GM23338 (cell line): ENCODE data around the gene CNTNAP2. TPM values are rescaled to one million over a fixed set of nuclear protein-coding genes. Genes with fewer than 3 reads are reported as not detected.

Experiments used
- ATAC-seq: fragments of 200-7000 bp; cut with Tn5 transposase; 3 replicates; pipeline ENCODE4 v1.9.1; 2020
- DNase-seq: peaks from one replicate; pipeline ENCODE4 v3.0.0-alpha.2; 2015; ENCODE audit warnings: low spot score
- H2AFZ ChIP-seq: fragments of 200-600 bp; sonication (generic); 2 replicates; pipeline ENCODE4 v1.8.0; 2016; ENCODE audit warnings: antibody characterized with exemption, mild to moderate bottlenecking, moderate library complexity
- H3F3A ChIP-seq: fragments of 200-600 bp; sonication (generic); replicated peaks from 2 replicates; pipeline ENCODE4 v1.8.0; 2017; ENCODE audit warnings: antibody characterized with exemption, mixed run types, low read depth
- H3K27ac ChIP-seq: fragments of 200-600 bp; sonication (generic); 2 replicates; pipeline ENCODE4 v1.6.1; 2016; ENCODE audit warnings: low read depth
- H3K27me3 ChIP-seq: fragments of 200-600 bp; sonication (generic); 2 replicates; pipeline ENCODE4 v1.8.0; 2016; ENCODE audit warnings: mild to moderate bottlenecking, mixed run types, moderate library complexity; ENCODE audit not compliant: insufficient read depth
- H3K36me3 ChIP-seq: fragments of 200-600 bp; sonication (generic); 2 replicates; pipeline ENCODE4 v1.8.0; 2016; ENCODE audit warnings: mild to moderate bottlenecking; ENCODE audit not compliant: insufficient read depth
- H3K4me1 ChIP-seq: fragments of 200-600 bp; sonication (generic); 2 replicates; pipeline ENCODE4 v1.8.0; 2016; ENCODE audit warnings: mild to moderate bottlenecking, moderate library complexity; ENCODE audit not compliant: insufficient read depth
- H3K4me2 ChIP-seq: fragments of 200-600 bp; sonication (generic); 2 replicates; pipeline ENCODE4 v1.7.1; 2017; ENCODE audit warnings: mixed run types
- H3K4me3 ChIP-seq: fragments of 200-600 bp; sonication (generic); 2 replicates; pipeline ENCODE4 v1.6.1; 2016; ENCODE audit warnings: mixed run types
- H3K79me2 ChIP-seq: fragments of 200-600 bp; sonication (generic); replicated peaks from 2 replicates; pipeline ENCODE4 v1.8.0; 2017; ENCODE audit warnings: mild to moderate bottlenecking; ENCODE audit not compliant: insufficient read depth
- H3K9me2 ChIP-seq: fragments of 200-600 bp; sonication (generic); 2 replicates; pipeline ENCODE4 v1.8.0; 2017; ENCODE audit not compliant: insufficient read depth
- H4K20me1 ChIP-seq: fragments of 200-600 bp; sonication (generic); replicated peaks from 2 replicates; pipeline ENCODE4 v1.8.0; 2017; ENCODE audit warnings: mild to moderate bottlenecking; ENCODE audit not compliant: insufficient read depth
- H3K27ac Mint-ChIP-seq: 2 replicates; pipeline ENCODE4 v1.8.0; 2020; ENCODE audit warnings: inconsistent platforms, mild to moderate bottlenecking, moderate library complexity, mixed read lengths
- H3K27me3 Mint-ChIP-seq: 3 replicates; pipeline ENCODE4 v1.8.0; 2022; ENCODE audit warnings: low read depth, mild to moderate bottlenecking, moderate library complexity, mixed read lengths, inconsistent platforms; ENCODE audit not compliant: insufficient read depth, poor library complexity
- H3K36me3 Mint-ChIP-seq: 3 replicates; pipeline ENCODE4 v1.8.0; 2021; ENCODE audit warnings: low read depth, mild to moderate bottlenecking, inconsistent platforms, moderate library complexity, mixed read lengths
- H3K4me1 Mint-ChIP-seq: 3 replicates; pipeline ENCODE4 v1.8.0; 2020; ENCODE audit warnings: mild to moderate bottlenecking, inconsistent platforms, mixed read lengths
- H3K4me3 Mint-ChIP-seq: 3 replicates; pipeline ENCODE4 v1.8.0; 2021; ENCODE audit warnings: moderate library complexity, mild to moderate bottlenecking, inconsistent platforms, mixed read lengths
- H3K9me3 Mint-ChIP-seq: 3 replicates; pipeline ENCODE4 v1.8.0; 2020; ENCODE audit warnings: moderate library complexity, mild to moderate bottlenecking, inconsistent platforms, mixed read lengths
- EZH2 ChIP-seq: fragments of 200-600 bp; sonication (generic); IDR thresholded peaks from one replicate; pipeline ENCODE4 v1.8.0; 2017; ENCODE audit warnings: antibody characterized with exemption, mild to moderate bottlenecking, low read depth; ENCODE audit not compliant: unreplicated experiment
- ZNF331 ChIP-seq: fragments of 250-450 bp; sonication (Bioruptor Pico); IDR thresholded peaks from 2 replicates; pipeline ENCODE4 v1.5.0; 2020; ENCODE audit warnings: low read depth, mild to moderate bottlenecking, moderate library complexity
- polyA plus RNA-seq: library from polyadenylated mRNA; unstranded; fragments of >200 nt; fragmentation: Nextera tagmentation; extraction: Ambion mirVana; gene quantifications from 2 replicates; pipeline ENCODE4 v1.2.1, GENCODE V29; 2016
- total RNA-seq: library from RNA; depleted of rRNA; stranded (reverse); fragments of >200 nt; shearing (Covaris generic); gene quantifications from 2 replicates; pipeline ENCODE4 v1.2.3, GENCODE V29; 2014
- TF ChIP-seq, protein P1 (sequence below): IDR thresholded peaks from one replicate; pipeline ENCODE4 v1.6.1; 2018; ENCODE audit warnings: antibody characterized with exemption; ENCODE audit not compliant: unreplicated experiment
- TF ChIP-seq, protein P2 (sequence below), 2 experiments: fragments of 200-600 bp in 1 of 2; sonication (generic) in 1 of 2; conservative IDR thresholded peaks; 2 replicates each; pipeline versions ENCODE4 v1.5.1 to v1.6.1; 2016 to 2017; ENCODE audit warnings: antibody characterized with exemption in 2 of 2, low read depth in 2 of 2, mild to moderate bottlenecking in 2 of 2, moderate library complexity in 1 of 2

Gene CNTNAP2
- total and polyA plus RNA-seq, 2 experiments from 2014 or later = 38.2 to 61.3 TPM

DNA sequence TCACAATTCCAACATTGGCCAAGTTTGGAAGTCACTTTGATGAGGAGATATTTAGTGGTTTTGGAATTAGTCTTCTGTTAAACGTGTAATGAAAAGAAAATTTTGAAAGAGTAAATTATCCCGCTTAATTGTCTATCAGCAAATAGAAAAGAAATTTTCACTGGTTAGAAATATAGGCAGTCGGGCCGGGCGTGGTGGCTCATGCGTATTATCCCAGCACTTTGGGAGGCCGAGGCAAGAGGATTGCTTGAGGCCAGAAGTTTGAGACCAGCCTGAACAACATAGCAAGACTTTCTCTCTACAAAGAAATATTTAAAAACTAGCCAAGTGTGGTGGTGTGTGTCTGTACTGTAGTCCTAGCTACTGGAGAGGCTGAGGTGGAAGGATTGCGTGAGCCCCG lies 13.4 kb downstream of the CNTNAP2 start:
- no peak for DNase-seq
- ATAC-seq = no peak
- Mint-ChIP-seq H3K4me3 (no peak overlapping the region), H3K36me3 (no peaks in the 10 kb centered on the region), H3K9me3 (no peaks in the 10 kb centered on the region; the same call in 2 of the 3 replicates), H3K27me3 (peaks cover 2% of the 10 kb centered on the region), H3K27ac (no peak overlapping the region), H3K4me1 (no peaks in the 10 kb centered on the region)
- Histone ChIP-seq H3F3A (no peaks in the 10 kb centered on the region), H3K4me3 (no peak overlapping the region), H3K79me2 (no peaks in the 10 kb centered on the region), H3K4me2 (no peak overlapping the region), H4K20me1 (no peaks in the 10 kb centered on the region), H3K36me3 (no peaks in the 10 kb centered on the region), H3K4me1 (no peaks in the 10 kb centered on the region), H3K27ac (no peak overlapping the region), H3K9me2 (no peaks in the 10 kb centered on the region), H2AFZ (no peak overlapping the region), H3K27me3 (no peaks in the 10 kb centered on the region; the same call in 1 of the 2 replicates)
- TF ChIP-seq, protein P1, sequence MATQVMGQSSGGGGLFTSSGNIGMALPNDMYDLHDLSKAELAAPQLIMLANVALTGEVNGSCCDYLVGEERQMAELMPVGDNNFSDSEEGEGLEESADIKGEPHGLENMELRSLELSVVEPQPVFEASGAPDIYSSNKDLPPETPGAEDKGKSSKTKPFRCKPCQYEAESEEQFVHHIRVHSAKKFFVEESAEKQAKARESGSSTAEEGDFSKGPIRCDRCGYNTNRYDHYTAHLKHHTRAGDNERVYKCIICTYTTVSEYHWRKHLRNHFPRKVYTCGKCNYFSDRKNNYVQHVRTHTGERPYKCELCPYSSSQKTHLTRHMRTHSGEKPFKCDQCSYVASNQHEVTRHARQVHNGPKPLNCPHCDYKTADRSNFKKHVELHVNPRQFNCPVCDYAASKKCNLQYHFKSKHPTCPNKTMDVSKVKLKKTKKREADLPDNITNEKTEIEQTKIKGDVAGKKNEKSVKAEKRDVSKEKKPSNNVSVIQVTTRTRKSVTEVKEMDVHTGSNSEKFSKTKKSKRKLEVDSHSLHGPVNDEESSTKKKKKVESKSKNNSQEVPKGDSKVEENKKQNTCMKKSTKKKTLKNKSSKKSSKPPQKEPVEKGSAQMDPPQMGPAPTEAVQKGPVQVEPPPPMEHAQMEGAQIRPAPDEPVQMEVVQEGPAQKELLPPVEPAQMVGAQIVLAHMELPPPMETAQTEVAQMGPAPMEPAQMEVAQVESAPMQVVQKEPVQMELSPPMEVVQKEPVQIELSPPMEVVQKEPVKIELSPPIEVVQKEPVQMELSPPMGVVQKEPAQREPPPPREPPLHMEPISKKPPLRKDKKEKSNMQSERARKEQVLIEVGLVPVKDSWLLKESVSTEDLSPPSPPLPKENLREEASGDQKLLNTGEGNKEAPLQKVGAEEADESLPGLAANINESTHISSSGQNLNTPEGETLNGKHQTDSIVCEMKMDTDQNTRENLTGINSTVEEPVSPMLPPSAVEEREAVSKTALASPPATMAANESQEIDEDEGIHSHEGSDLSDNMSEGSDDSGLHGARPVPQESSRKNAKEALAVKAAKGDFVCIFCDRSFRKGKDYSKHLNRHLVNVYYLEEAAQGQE = no peak
- TF ChIP-seq EZH2 = no peak

- Histone ChIP-seq H3K27me3 (no peaks in the 10 kb centered on the region; the same call in 1 of the 2 replicates), H3K79me2 (no peaks in the 10 kb centered on the region), H3K9me2 (no peaks in the 10 kb centered on the region), H3K27ac (no peak overlapping the region), H2AFZ (no peak overlapping the region), H3K4me3 (no peak overlapping the region), H3K4me1 (no peaks in the 10 kb centered on the region), H3F3A (no peaks in the 10 kb centered on the region), H3K4me2 (no peak overlapping the region), H4K20me1 (no peaks in the 10 kb centered on the region), H3K36me3 (no peaks in the 10 kb centered on the region)
- Mint-ChIP-seq H3K4me3 (no peak overlapping the region), H3K36me3 (no peaks in the 10 kb centered on the region), H3K27ac (no peak overlapping the region), H3K9me3 (no peaks in the 10 kb centered on the region; the same call in 2 of the 3 replicates), H3K27me3 (peaks cover 2% of the 10 kb centered on the region), H3K4me1 (no peaks in the 10 kb centered on the region; the same call in 2 of the 3 replicates)
- ATAC-seq = peak; percentile 33; the same call in 2 of the 3 replicates
- TF ChIP-seq, protein P2, sequence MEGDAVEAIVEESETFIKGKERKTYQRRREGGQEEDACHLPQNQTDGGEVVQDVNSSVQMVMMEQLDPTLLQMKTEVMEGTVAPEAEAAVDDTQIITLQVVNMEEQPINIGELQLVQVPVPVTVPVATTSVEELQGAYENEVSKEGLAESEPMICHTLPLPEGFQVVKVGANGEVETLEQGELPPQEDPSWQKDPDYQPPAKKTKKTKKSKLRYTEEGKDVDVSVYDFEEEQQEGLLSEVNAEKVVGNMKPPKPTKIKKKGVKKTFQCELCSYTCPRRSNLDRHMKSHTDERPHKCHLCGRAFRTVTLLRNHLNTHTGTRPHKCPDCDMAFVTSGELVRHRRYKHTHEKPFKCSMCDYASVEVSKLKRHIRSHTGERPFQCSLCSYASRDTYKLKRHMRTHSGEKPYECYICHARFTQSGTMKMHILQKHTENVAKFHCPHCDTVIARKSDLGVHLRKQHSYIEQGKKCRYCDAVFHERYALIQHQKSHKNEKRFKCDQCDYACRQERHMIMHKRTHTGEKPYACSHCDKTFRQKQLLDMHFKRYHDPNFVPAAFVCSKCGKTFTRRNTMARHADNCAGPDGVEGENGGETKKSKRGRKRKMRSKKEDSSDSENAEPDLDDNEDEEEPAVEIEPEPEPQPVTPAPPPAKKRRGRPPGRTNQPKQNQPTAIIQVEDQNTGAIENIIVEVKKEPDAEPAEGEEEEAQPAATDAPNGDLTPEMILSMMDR (conservative IDR thresholded peaks at IDR 0.05; ENCODE audit: low read depth in 2 of 2) = peak; percentile 15 to 40; a peak in 3 of 4 replicates
- TF ChIP-seq ZNF331 (CRISPR knock-in tag) = no peak
- DNase-seq = peak; percentile 16
These were observed 15.1 kb downstream of the CNTNAP2 start for GRCh38 chr7:146131701-146132100.
